Islet precursor cell (in vitro differentiated cells): ENCODE data around the gene RMRP.

ENCODE experiments used
- DNase-seq: peaks from one replicate; pipeline ENCODE4 v3.0.0-alpha.2; 2018

RMRP gene

GRCh38 chr9:35686222-35687203, 28.7 kb upstream of the RMRP start:
- no peak for DNase-seq

GRCh38 chr9:35685506-35685905, 27.7 kb upstream of the RMRP start:
- no peak for DNase-seq

GRCh38 chr9:35684921-35685320, 27.1 kb upstream of the RMRP start:
- no peak for DNase-seq

GRCh38 chr9:35683323-35683722, 25.5 kb upstream of the RMRP start:
- no peak for DNase-seq

DNA sequence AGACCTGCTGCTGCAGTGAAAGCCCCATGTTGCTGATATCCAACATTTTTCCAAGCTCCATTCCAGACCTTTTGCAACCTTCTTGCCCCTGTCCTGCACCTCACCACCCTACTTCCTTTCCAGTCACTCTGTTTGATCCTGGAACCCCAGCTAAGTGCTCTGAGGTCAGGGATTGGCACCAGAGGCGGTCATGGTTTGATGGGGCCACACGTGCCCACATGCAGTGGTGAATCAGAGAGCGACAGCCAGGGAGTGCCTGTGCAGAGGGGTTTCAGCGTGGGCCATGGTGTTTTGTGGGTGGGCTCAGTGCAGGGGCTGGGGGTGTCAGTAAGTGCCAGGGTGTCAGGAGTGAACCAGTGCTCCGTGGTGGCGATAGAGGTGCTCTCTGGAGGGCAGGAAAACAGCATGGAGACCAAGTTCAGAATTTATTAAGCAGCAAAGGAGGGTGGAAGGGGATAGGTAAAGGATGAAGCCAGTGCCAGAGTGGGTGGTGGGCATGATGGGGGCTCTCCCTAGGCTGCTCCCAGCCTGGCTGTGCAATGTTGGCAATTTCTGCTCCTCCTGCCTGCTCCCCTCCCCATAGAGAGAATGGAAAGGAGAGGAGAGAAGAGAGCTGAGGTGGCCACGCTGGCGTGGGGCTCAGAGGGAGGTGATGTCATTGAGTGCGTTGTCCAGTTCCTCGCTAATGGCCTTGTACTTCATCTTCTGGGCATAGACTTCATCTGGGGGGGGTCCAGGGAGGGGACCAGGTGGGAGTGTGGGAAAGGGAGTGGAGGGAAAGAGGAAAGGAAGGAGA, 24.9 kb upstream of the RMRP start:
- no peak for DNase-seq

DNA sequence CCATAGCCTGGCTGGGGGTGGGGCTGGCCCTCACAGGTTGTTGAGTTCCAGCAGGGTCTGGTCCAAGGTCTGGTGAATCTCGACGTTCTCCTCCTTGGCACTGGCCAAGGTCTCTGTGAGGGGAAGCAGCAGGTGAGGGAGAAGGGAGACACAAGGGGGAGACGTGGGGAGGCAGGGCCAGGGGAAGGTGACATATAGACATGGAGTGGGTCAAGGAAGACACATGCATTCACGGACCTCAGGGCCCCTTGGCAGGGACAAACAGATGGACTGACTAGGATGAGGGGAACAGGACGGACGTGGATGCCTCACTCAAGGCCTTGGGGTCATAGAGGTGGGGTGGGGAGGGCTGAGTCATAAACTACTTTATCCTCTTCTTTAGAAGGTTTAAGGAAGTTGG, 24.2 kb upstream of the RMRP start:
- no peak for DNase-seq

GRCh38 chr9:35681341-35682002, 23.7 kb upstream of the RMRP start:
- DNase-seq: no peak

GRCh38 chr9:35680331-35681105, 22.7 kb upstream of the RMRP start:
- DNase-seq: peak; percentile 76

GRCh38 chr9:35679766-35680330, 22.0 kb upstream of the RMRP start:
- DNase-seq: no peak

GRCh38 chr9:35679091-35679490, 21.3 kb upstream of the RMRP start:
- no peak for DNase-seq

GRCh38 chr9:35675732-35676392, 18.0 kb upstream of the RMRP start:
- peak; percentile 83 for DNase-seq

DNA sequence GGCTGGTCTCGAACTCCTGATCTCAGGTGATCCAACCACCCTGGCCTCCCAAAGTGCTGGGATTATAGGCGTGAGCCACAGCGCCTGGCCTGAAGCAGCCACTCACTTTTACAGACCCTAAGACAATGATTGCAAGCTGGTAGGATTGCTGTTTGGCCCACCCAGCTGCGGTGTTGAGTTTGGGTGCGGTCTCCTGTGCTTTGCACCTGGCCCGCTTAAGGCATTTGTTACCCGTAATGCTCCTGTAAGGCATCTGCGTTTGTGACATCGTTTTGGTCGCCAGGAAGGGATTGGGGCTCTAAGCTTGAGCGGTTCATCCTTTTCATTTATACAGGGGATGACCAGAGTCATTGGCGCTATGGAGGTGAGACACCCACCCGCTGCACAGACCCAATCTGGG, 17.4 kb upstream of the RMRP start:
- DNase-seq: no peak

- no peak for DNase-seq
These were observed 16.2 kb upstream of the RMRP start for GRCh38 chr9:35674025-35674361.

DNA sequence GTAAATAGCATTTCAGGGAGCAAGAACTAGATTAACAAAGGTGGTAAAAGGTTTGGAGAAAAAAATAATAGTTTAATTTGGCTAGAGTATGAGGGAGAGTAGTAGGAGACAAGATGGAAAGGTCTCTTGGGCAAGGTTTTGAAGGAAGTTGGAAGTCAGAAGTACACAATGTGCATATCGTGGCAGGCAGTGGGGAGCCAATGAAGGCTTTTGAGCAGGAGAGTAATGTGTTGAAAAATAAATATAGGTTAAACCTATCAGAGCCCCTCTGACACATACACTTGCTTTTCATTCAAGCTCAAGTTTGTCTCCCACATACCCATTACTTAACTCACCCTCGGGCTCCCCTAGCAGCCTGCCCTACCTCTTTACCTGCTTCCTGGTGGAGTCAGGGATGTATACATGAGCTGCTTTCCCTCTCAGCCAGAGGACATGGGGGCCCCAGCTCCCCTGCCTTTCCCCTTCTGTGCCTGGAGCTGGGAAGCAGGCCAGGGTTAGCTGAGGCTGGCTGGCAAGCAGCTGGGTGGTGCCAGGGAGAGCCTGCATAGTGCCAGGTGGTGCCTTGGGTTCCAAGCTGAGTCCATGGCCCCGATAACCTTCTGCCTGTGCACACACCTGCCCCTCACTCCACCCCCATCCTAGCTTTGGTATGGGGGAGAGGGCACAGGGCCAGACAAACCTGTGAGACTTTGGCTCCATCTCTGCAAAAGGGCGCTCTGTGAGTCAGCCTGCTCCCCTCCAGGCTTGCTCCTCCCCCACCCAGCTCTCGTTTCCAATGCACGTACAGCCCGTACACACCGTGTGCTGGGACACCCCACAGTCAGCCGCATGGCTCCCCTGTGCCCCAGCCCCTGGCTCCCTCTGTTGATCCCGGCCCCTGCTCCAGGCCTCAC, 15.6 kb upstream of the RMRP start, which contains the start of gene CA9:
Gene CA9 (plus strand): TSS at position 797 of the 893 bp plus-strand sequence. CDS start 32 bp downstream, at position 829.
- DNase-seq: no peak

- no peak for DNase-seq
These were observed 11.7 kb upstream of the RMRP start for GRCh38 chr9:35669331-35670145.

GRCh38 chr9:35667939-35668338, 10.1 kb upstream of the RMRP start:
- DNase-seq: no peak

- no peak for DNase-seq
These were observed 8.7 kb upstream of the RMRP start for GRCh38 chr9:35666549-35666948.

DNA sequence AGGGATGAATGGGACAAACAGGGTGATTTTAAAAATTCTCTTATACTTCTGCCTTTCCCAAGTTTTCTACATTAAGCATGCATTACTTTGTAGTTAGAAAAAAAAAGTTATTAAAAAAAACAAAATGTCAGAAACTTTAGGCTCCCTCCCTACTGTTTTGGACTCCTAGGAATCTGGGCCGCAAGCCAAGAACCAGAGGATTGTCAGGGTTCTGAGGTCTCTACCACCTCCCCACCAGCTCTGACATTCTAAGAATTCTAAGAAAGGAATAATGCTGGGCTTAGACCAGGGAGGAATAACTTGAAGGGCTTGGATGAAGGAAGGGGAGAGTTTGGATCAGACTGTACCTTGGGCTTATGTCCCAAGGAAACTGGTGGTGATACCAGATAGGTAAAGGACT, 8.2 kb upstream of the RMRP start:
- DNase-seq: no peak

GRCh38 chr9:35665471-35665818, 7.6 kb upstream of the RMRP start:
- no peak for DNase-seq
